ENCODE measurements around the gene KRTAP12-2.

The KRTAP12-2 gene

DNA sequence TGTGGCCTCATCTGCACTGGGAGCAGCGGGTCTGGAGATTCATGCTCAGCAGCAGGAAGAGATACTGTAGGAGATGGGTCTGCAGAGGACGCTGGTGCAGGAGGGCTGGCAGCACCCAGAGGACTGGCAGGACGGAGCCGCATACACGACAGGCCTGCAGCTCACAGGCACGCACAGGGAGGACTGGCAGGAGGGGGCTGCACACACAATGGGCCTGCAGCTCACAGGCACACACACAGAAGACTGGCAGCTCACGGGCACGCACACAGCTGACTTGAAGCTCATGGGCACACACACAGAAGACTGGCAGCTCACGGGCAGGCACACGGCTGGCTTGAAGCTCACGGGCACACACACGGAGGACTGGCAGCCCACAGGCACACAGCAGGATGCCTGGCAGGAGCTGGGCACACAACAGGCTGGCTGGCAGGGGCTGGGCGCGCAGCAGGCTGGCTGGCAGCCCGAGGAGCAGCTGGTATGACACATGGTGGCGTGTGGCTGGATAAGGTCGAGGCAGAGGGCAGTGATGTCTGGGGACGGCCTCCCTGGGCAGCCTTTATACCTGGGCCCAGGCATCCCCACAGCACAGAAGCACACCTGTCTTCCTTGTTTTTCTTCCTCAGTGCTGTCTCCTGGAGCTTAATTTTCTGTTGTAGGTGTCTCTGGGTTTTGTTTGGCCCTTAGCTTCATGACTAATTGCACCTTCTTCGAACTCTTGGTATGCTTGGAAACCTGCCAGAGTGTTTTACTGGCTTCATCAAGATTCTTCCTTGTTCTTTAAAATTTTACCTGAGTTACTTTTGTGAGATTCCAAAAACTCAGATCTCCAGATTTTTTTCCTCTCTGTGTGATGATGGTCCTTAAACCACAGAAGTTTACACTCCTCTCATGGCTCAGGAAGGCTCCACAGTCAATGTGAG lies at the start of gene KRTAP12-2:
Gene KRTAP12-2 (minus strand): TSS at position 527 of the 920 bp plus-strand sequence. CDS start 41 bp downstream, at position 486.
- DNase-seq (ENCODE audit: low spot score), result no peak

GRCh38 chr21:44714905-44715304 lies 48.2 kb upstream of the KRTAP12-2 start:
- no peak for DNase-seq (ENCODE audit: low spot score)

GRCh38 chr21:44713846-44714245 lies 47.1 kb upstream of the KRTAP12-2 start:
- no peak for DNase-seq (ENCODE audit: low spot score)

DNA sequence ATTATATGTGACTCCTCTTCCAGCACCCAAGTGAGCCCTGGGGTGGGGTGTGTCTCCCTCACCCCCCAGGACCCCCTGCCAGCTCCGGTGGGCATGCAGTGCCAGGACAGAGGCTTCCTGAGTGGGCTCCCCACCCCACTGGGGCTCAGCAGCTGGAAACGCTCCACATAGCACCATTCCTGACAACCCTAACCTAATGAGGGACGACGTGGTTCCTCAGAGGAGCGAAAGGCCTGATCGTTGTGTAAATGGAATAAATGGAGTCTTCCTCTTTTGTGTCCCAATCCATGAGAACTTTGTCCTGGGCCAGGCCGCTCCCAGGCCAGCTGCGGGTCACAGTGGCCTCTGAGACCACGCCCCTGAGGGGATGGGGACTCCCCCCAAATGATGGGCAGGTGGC lies 46.4 kb upstream of the KRTAP12-2 start:
- no peak for DNase-seq (ENCODE audit: low spot score)

- DNase-seq (ENCODE audit: low spot score), result no peak
Observed at GRCh38 chr21:44712203-44713028, 45.7 kb upstream of the KRTAP12-2 start.

GRCh38 chr21:44711327-44712202 lies 44.8 kb upstream of the KRTAP12-2 start, which contains the start of gene TSPEAR:
Gene TSPEAR (minus strand): TSS chr21:44711572. CDS start chr21:44711514, 58 bp downstream.
- no peak for DNase-seq (ENCODE audit: low spot score)

GRCh38 chr21:44710756-44711326 lies 44.1 kb upstream of the KRTAP12-2 start:
- DNase-seq (ENCODE audit: low spot score), result no peak

GRCh38 chr21:44710294-44710665 lies 43.6 kb upstream of the KRTAP12-2 start:
- no peak for DNase-seq (ENCODE audit: low spot score)

GRCh38 chr21:44709426-44710293 lies 42.9 kb upstream of the KRTAP12-2 start:
- DNase-seq (ENCODE audit: low spot score), result no peak

DNA sequence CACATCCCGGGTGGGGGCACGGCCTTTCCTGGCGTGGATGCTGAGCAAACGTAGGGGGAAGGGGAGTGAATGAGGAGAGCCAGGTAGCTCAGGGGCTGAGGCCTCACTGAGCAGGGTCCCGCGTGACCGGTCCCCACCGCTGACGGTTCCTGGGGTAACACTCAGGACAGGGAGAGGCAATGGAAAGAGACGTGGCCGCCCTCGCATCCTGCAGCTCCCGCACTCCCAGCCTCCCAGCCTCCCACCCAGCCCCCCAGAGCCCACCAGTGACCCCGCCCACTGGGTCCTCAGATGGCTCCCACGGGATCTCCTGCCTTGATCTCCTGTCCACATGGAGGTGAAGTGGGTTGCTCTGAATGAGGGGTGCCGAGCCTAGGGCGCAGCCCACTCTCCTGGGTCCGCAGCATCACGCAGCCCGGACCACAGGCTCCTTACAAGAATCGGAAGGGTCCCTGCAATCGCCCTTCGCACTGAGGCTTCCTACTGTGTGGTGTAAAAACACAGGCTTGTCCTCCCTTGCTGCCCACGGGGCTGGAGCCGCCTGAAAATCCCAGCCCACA lies 42.2 kb upstream of the KRTAP12-2 start:
- DNase-seq (ENCODE audit: low spot score), result no peak

GRCh38 chr21:44708213-44708865 lies 41.6 kb upstream of the KRTAP12-2 start:
- DNase-seq (ENCODE audit: low spot score), result no peak

GRCh38 chr21:44706706-44707581 lies 40.2 kb upstream of the KRTAP12-2 start:
- no peak for DNase-seq (ENCODE audit: low spot score)

DNA sequence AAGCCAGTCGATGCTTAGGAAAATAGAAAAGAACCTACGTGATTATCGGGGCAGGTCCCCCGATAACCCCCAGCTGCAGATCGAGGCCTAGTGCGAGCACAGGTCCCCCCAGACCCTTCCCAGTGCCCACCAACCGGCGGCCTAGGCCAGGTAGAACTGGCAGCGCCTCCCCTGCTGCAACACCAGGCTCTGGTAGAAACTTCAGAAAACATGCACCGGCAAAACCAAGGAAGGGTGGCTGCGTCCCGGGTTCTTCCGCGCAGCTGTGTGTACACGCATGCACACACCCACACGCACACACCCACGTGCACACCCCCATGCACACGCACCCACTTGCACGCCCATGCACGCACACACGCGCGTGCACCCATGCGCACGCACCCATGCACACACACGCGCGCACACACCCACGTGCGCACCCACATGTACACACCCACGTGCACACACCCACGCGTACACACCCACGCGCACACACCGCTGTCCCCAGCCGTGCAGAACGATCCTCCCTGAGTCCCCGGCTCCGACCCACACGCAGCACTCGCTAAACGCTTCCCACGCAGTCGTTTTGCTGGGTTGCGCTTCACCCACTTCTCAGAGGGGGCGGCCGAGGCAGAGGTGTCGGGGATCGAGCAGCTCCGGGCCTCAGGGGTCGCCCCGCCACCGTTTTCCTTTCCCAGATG lies 39.4 kb upstream of the KRTAP12-2 start:
- DNase-seq (ENCODE audit: low spot score), result no peak

DNA sequence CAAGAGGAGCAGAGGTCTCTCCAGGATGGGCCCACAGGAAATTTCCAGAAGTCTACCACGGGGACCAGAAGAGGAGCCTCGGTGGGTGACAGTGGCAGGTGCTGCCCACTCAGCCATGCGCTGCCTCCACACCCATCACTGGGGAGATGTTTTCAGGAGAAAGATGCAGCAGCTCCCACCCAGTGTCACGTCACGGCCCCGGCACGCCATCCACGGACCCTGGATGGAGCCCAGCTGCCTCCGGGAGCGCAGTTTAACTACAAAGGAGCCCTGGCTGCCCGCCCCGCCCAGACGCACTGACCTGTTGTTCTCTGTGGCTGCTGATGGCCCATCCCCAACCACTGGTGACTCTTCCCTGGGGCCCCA lies 37.9 kb upstream of the KRTAP12-2 start:
- no peak for DNase-seq (ENCODE audit: low spot score)

DNA sequence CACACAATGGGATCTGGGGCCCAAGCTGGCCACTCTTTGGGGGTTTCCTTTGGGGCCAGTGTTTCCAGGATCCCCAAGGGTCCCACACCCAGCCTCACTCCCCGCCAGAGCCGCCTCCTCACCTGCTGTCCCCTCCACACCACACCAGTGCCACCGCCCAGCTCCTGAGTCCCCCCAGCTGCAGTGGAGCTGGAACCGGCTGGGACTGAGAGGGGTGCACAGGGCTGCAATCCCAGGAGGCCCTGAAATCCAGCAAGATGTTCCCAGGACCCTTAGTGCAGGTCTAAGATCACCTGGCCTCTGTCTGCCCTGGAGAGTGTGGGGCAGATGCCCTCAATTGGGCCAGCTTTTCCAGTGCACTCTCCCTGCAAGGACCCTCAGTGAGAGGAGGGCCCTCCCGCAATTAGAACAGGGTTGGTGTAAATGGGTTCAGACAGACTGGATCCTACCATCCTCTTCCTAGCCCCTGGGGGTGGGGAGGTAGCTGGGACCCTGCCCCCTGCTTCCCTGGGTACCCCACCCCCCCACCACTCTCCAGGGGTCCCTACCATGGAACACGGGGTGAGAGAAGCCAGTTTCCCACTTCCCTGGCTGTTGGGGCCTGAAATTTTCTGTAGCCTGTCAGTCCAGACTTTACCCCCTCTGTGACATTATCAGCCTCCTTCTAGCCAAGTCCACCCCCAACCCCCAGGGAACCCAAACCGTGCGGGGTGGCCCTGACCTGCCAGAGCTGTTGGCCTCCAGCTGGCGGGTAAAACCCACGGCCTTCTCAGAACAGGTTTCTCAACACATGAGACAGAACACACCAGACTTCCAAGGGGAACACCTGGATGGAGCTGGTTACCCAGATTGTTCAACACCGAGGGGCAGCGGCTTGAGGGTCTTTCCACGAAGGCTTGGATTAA lies 37.3 kb upstream of the KRTAP12-2 start:
- DNase-seq (ENCODE audit: low spot score), result no peak

DNA sequence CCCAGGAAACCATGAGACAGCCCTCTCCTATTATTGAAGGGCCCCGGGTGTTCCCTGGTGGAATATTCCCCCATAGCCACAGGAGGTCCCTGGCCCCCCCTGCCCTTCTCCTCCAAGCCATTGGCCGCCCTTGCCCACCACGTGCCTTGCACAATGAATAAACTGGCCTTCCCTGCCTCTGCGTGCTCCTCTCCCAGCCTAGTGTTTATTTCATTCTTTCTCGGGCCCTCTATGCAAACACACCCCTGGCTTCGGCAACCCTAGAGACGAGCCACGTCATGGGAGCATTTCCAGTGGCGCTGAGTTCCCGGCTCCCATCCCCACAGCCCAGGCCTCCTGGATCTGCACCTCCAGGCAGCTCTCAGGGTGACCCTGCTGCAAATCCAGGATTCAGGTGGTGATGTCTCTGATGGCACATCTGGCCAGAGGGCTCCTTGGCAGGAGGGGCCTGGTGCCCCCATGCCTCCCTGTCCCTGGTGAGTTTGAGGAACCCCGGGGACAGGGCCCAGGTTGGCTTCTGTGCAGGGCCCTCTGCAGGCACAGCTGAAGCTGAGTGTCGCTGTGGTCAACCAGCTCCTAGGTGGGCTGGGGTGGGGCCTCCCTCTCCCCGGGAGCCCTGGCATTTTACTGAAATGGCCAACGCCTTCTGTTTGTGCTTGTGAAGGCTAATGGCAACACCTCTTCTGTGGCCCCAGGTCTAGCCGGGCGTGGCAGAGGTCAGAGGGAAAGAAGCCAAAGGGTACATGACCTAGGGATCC lies 36.4 kb upstream of the KRTAP12-2 start:
- no peak for DNase-seq (ENCODE audit: low spot score)

Data from kidney capillary endothelial cell (primary cell).